Measurements from ENCODE around the gene NFKB1. TPM values are rescaled to one million over a fixed set of nuclear protein-coding genes. Genes with fewer than 3 reads are reported as not detected.

Gene NFKB1
- total RNA-seq, 1 donor from 2014 or later = 38.5 TPM

DNA sequence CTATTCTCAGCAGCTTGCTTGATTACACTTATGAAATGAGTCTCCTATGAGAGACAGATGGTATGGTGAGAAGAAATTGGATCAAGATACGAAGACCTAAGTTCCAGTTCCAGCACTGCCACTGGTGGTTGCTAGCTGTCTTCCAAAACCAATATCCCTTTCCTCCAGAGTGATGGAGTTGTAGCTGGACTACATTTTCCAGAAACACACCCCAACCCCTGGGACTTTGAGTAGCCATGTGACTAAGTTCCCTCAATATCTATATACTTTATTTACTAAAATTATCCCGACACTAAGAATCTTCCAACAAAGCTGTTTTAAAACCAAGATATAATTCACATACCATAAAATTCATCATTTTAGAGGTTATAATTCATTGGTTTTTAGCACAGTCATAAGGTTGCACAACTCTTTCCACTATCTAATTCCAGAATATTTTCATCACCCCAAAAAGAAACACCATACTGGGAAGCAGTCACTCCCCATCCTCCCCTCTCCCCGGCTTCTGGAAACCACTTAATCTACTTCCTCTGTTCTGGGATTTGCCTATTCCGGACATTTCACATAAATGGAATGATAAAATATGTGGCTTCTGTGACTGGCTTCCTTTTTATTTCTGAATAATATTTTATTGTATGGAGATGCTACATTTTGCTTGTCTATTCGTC lies 141.6 kb downstream of the NFKB1 start:
- no peak for DNase-seq (ENCODE audit: extremely low spot score in 2 of 2)
- TF ChIP-seq, protein P1, sequence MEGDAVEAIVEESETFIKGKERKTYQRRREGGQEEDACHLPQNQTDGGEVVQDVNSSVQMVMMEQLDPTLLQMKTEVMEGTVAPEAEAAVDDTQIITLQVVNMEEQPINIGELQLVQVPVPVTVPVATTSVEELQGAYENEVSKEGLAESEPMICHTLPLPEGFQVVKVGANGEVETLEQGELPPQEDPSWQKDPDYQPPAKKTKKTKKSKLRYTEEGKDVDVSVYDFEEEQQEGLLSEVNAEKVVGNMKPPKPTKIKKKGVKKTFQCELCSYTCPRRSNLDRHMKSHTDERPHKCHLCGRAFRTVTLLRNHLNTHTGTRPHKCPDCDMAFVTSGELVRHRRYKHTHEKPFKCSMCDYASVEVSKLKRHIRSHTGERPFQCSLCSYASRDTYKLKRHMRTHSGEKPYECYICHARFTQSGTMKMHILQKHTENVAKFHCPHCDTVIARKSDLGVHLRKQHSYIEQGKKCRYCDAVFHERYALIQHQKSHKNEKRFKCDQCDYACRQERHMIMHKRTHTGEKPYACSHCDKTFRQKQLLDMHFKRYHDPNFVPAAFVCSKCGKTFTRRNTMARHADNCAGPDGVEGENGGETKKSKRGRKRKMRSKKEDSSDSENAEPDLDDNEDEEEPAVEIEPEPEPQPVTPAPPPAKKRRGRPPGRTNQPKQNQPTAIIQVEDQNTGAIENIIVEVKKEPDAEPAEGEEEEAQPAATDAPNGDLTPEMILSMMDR (IDR thresholded peaks at IDR 0.05) = no peak
- TF ChIP-seq POLR2A (IDR thresholded peaks at IDR 0.05) = no peak
- TF ChIP-seq POLR2AphosphoS5 (IDR thresholded peaks at IDR 0.05; ENCODE audit: insufficient read depth in 1 of 2, low read depth in 1 of 2) = no peak
- intact Hi-C loops (cut with DNase I) = no loop called here
- Histone ChIP-seq H3K4me1 (no peaks in the 10 kb centered on the region), H3K4me3 (no peak overlapping the region), H3K9me3 (no peaks in the 10 kb centered on the region), H3K36me3 (peaks cover 0 to 7% of the 10 kb centered on the region in 2 donors), H3K27me3 (no peaks in the 10 kb centered on the region), H3K27ac (no peak overlapping the region)

DNA sequence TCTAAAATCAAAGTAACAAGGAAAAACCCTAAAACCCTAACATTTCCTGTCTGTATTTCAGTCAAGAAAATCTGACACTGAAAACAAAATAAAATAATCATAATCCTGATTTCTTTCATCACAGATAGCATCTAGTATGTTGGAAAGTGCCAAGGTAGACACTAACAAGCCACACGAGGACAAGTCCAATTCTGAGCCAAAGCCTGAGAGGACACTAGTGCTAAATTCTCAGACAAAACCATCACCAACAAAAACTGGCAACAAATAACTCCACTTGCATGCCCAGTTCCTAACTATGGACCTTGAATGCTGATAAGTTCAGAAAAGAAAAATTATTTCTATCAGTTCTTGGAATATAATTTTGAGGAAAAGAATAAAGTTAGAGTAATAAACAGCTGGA lies 146.0 kb downstream of the NFKB1 start:
- TF ChIP-seq POLR2A (IDR thresholded peaks at IDR 0.05) (no peak), POLR2AphosphoS5 (IDR thresholded peaks at IDR 0.05; ENCODE audit: insufficient read depth in 1 of 2, low read depth in 1 of 2) (no peak)
- TF ChIP-seq, protein P1 (IDR thresholded peaks at IDR 0.05) = no peak
- Histone ChIP-seq H3K27me3 (no peaks in the 10 kb centered on the region), H3K9me3 (no peaks in the 10 kb centered on the region), H3K4me1 (no peaks in the 10 kb centered on the region), H3K4me3 (no peak overlapping the region), H3K27ac (no peak overlapping the region), H3K36me3 (peaks cover 0 to 24% of the 10 kb centered on the region in 2 donors)
- DNase-seq (ENCODE audit: extremely low spot score in 2 of 2) = no peak
- intact Hi-C loops (cut with DNase I) = no loop called here

DNA sequence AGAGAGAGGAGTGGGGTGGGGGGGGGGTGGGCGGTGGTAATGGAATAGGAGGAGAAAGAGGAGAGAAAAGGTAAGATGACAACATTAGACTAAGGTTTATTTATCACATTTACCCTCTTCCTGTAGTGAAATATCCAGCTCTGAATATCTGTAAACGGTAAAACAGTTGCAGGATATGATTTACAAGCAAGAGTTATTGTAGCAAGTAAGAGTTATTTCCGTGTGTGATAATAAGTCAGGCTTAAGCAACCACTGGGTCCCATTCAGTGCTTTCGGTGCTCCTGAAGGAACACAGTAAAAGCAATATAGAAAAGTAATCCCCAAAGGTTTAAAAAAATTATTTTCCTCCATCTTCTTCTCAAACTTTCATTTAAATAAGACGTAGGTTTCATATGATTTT lies 156.0 kb downstream of the NFKB1 start:
- H3K4me1 ChIP-seq = no peaks in the 10 kb centered on the region
- no peak overlapping the region for H3K27ac ChIP-seq
- TF ChIP-seq, protein P1 (IDR thresholded peaks at IDR 0.05) = no peak
- TF ChIP-seq POLR2AphosphoS5 (IDR thresholded peaks at IDR 0.05; ENCODE audit: insufficient read depth in 1 of 2, low read depth in 1 of 2) (no peak), POLR2A (IDR thresholded peaks at IDR 0.05) (no peak)
- intact Hi-C loops (cut with DNase I) = no loop called here
- H3K9me3 ChIP-seq = no peaks in the 10 kb centered on the region
- DNase-seq (ENCODE audit: extremely low spot score in 2 of 2) = no peak
- H3K27me3 ChIP-seq = no peaks in the 10 kb centered on the region
- H3K36me3 ChIP-seq = peaks cover 0 to 8% of the 10 kb centered on the region in 2 donors
- no peak overlapping the region for H3K4me3 ChIP-seq

DNA sequence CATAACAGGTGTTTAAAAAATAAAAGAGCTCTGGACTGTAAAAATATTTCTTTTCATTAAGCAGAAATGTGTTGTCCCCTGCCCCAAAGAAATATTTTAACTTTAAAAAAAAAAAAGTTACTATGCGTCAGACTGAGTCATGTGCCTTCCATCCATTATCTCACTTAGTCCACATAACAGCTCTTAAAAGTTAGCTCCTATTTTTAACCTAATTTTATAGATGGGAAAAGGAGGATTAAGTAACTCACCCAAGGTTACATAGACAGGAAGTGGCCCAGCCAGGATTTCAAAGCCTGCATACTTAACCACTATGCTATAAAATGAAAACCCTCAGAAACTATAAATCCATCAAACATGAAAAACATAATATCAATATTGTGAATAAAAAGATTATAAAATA lies 161.9 kb downstream of the NFKB1 start:
- H3K9me3 ChIP-seq = no peaks in the 10 kb centered on the region
- H3K36me3 ChIP-seq = peaks cover 0 to 8% of the 10 kb centered on the region in 2 donors
- TF ChIP-seq, protein P1 (IDR thresholded peaks at IDR 0.05) = no peak
- TF ChIP-seq POLR2AphosphoS5 (IDR thresholded peaks at IDR 0.05; ENCODE audit: insufficient read depth in 1 of 2, low read depth in 1 of 2) (no peak), POLR2A (IDR thresholded peaks at IDR 0.05) (no peak)
- no peaks in the 10 kb centered on the region for H3K27me3 ChIP-seq
- intact Hi-C loops (cut with DNase I) = no loop called here
- no peak overlapping the region for H3K27ac ChIP-seq
- H3K4me3 ChIP-seq = no peak overlapping the region
- no peak for DNase-seq (ENCODE audit: extremely low spot score in 2 of 2)
- H3K4me1 ChIP-seq = no peaks in the 10 kb centered on the region

DNA sequence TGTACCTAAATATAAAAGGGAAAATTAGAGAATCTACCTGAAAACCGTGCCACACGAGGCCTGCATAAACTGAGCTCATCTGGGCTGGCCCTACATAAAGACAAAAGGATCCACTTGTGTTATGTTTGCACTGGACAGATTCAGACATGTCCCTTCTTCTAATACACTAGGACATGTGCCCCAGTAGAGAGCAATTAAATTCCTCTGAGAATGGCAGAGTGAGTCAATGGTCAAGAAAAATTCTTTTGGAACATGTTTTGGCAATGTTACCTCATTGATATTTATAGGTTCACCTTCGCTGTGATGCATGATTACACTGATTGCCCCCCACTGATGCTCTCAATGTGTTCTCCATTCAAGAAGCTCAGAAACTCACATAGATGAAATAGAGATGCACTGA lies 164.4 kb downstream of the NFKB1 start:
- no peak overlapping the region for H3K27ac ChIP-seq
- no peak overlapping the region for H3K4me3 ChIP-seq
- intact Hi-C loops (cut with DNase I) = no loop called here
- no peaks in the 10 kb centered on the region for H3K9me3 ChIP-seq
- DNase-seq (ENCODE audit: extremely low spot score in 2 of 2) = no peak
- H3K4me1 ChIP-seq = no peaks in the 10 kb centered on the region
- H3K27me3 ChIP-seq = no peaks in the 10 kb centered on the region
- H3K36me3 ChIP-seq = peaks cover 0 to 8% of the 10 kb centered on the region in 2 donors
- TF ChIP-seq, protein P1 (IDR thresholded peaks at IDR 0.05) = no peak
- no peak for TF ChIP-seq POLR2AphosphoS5 (IDR thresholded peaks at IDR 0.05; ENCODE audit: insufficient read depth in 1 of 2, low read depth in 1 of 2)
- no peak for TF ChIP-seq POLR2A (IDR thresholded peaks at IDR 0.05)
